ENCODE results near the gene ZNF587B.
"Not testable (repeated sequence)": the region's sequence is repeated elsewhere in the genome, so short reads cannot be mapped to it uniquely, and the experiment has no call there.

The ZNF587B gene

GRCh38 chr19:57873883-57874799, 44.0 kb downstream of the ZNF587B start:
- not testable (repeated sequence) for FAIRE-seq

DNA sequence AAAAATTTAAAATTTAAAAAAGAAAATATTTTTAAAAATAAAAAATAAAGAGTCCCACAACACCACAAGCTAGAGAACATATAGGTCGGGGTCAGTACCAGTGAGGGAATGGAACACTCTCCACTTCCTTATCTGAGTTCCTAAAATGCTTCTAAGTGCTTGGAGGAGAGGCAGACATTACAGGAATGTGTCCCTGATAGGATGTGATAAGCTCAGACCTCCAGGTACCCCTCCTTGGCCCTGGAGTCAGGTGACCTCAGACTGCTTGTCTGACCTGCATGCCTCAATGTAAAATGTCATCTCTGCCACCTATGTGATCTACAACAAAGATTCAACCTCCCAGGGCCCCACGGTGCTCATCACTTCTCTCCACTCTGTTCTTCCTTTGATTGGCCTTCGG, 55.9 kb downstream of the ZNF587B start:
- FAIRE-seq = no peak

GRCh38 chr19:57887195-57887941, 57.3 kb downstream of the ZNF587B start:
- no peak for FAIRE-seq

DNA sequence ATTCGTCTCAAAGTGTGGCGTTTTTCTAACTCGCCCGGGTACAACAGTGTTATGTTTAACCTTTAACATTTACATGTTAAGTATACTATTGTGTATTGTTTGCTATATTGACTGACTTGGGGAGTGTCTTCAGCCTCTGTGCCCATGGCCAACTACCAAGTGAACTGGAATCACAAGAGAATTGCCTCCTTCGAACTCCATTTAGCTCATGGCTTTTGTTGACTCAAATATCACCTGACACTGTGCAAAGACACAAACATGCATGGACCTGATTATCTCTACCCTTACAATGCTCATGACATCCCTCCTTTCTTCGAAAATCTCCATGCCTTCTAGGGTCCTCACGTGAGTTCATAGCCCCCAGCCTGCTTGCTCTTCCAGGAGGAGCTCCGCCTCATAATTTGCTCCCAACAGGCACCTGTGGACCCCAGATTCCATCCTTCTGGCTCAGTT, 58.0 kb downstream of the ZNF587B start:
- no peak for FAIRE-seq

- no peak for FAIRE-seq
Measured at GRCh38 chr19:57888560-57889231, 58.6 kb downstream of the ZNF587B start, which contains the start of gene ZNF814. Gene ZNF814, minus strand, starts transcription at chr19:57889037. Its CDS starts 235 bp downstream, at chr19:57888802.

- FAIRE-seq = not testable (repeated sequence)
Measured at GRCh38 chr19:57890706-57891105, 60.6 kb downstream of the ZNF587B start.
